ENCODE results near the gene COLEC11. TPM values are rescaled to one million over a fixed set of nuclear protein-coding genes. Genes with fewer than 3 reads are reported as not detected.
A peak's percentile ranks its signal among the peaks of the same experiment; 100 is the strongest.

Gene COLEC11
- total RNA-seq, 1 donor from 2014 or later = 2.3 TPM

- H3K36me3 Mint-ChIP-seq (ENCODE audit: low read depth, unreplicated experiment) = peaks cover 3% of the 10 kb centered on the region
- peaks cover 11% of the 10 kb centered on the region for H3K27me3 Mint-ChIP-seq (ENCODE audit: unreplicated experiment)
- no peak for DNase-seq (ENCODE audit: low spot score)
- no peaks in the 10 kb centered on the region for H3K4me1 Mint-ChIP-seq (ENCODE audit: unreplicated experiment)
- H3K27ac Mint-ChIP-seq (ENCODE audit: unreplicated experiment) = no peak overlapping the region
- no peak for TF ChIP-seq CTCF (IDR thresholded peaks at IDR 0.05; ENCODE audit: unreplicated experiment)
- no peak overlapping the region for H3K4me3 Mint-ChIP-seq (ENCODE audit: unreplicated experiment)
- H3K9me3 Mint-ChIP-seq (ENCODE audit: unreplicated experiment) = no peaks in the 10 kb centered on the region
Measured at GRCh38 chr2:3626812-3627499, 32.0 kb downstream of the COLEC11 start.

- DNase-seq (ENCODE audit: low spot score) = no peak
- TF ChIP-seq CTCF (IDR thresholded peaks at IDR 0.05; ENCODE audit: unreplicated experiment) = no peak
- Mint-ChIP-seq H3K27me3 (ENCODE audit: unreplicated experiment) (peaks cover 11% of the 10 kb centered on the region), H3K4me1 (ENCODE audit: unreplicated experiment) (no peaks in the 10 kb centered on the region), H3K27ac (ENCODE audit: unreplicated experiment) (no peak overlapping the region), H3K36me3 (ENCODE audit: low read depth, unreplicated experiment) (peaks cover 3% of the 10 kb centered on the region), H3K9me3 (ENCODE audit: unreplicated experiment) (no peaks in the 10 kb centered on the region), H3K4me3 (ENCODE audit: unreplicated experiment) (no peak overlapping the region)
Measured at GRCh38 chr2:3627500-3628100, 32.7 kb downstream of the COLEC11 start.

GRCh38 chr2:3628241-3628679 lies 33.3 kb downstream of the COLEC11 start:
- Mint-ChIP-seq H3K4me3 (ENCODE audit: unreplicated experiment) (no peak overlapping the region), H3K9me3 (ENCODE audit: unreplicated experiment) (no peaks in the 10 kb centered on the region), H3K27me3 (ENCODE audit: unreplicated experiment) (peaks cover 11% of the 10 kb centered on the region), H3K27ac (ENCODE audit: unreplicated experiment) (no peak overlapping the region), H3K4me1 (ENCODE audit: unreplicated experiment) (no peaks in the 10 kb centered on the region), H3K36me3 (ENCODE audit: low read depth, unreplicated experiment) (peaks cover 3% of the 10 kb centered on the region)
- no peak for TF ChIP-seq CTCF (IDR thresholded peaks at IDR 0.05; ENCODE audit: unreplicated experiment)
- no peak for DNase-seq (ENCODE audit: low spot score)

- Mint-ChIP-seq H3K4me3 (ENCODE audit: unreplicated experiment) (no peak overlapping the region), H3K36me3 (ENCODE audit: low read depth, unreplicated experiment) (peaks cover 3% of the 10 kb centered on the region), H3K27ac (ENCODE audit: unreplicated experiment) (no peak overlapping the region), H3K27me3 (ENCODE audit: unreplicated experiment) (peaks cover 13% of the 10 kb centered on the region), H3K4me1 (ENCODE audit: unreplicated experiment) (no peaks in the 10 kb centered on the region), H3K9me3 (ENCODE audit: unreplicated experiment) (no peaks in the 10 kb centered on the region)
- peak; percentile 43 for DNase-seq (ENCODE audit: low spot score)
- no peak for TF ChIP-seq CTCF (IDR thresholded peaks at IDR 0.05; ENCODE audit: unreplicated experiment)
Measured at GRCh38 chr2:3628800-3629199, 33.9 kb downstream of the COLEC11 start.

GRCh38 chr2:3630631-3631030 lies 35.7 kb downstream of the COLEC11 start:
- DNase-seq (ENCODE audit: low spot score) = no peak
- peaks cover 3% of the 10 kb centered on the region for H3K36me3 Mint-ChIP-seq (ENCODE audit: low read depth, unreplicated experiment)
- H3K27me3 Mint-ChIP-seq (ENCODE audit: unreplicated experiment) = peaks cover 15% of the 10 kb centered on the region
- H3K4me3 Mint-ChIP-seq (ENCODE audit: unreplicated experiment) = no peak overlapping the region
- H3K4me1 Mint-ChIP-seq (ENCODE audit: unreplicated experiment) = no peaks in the 10 kb centered on the region
- H3K9me3 Mint-ChIP-seq (ENCODE audit: unreplicated experiment) = no peaks in the 10 kb centered on the region
- no peak overlapping the region for H3K27ac Mint-ChIP-seq (ENCODE audit: unreplicated experiment)
- TF ChIP-seq CTCF (IDR thresholded peaks at IDR 0.05; ENCODE audit: unreplicated experiment) = no peak

Measured in endothelial cell (in vitro differentiated cells).